Urinary bladder (tissue), 4 donors: ENCODE results near the gene IRF2BPL. TPM values are rescaled to one million over a fixed set of nuclear protein-coding genes. Genes with fewer than 3 reads are reported as not detected.

Experiments
- DNase-seq: peaks from one replicate; pipeline ENCODE4 v3.0.0-alpha.2; 2015; ENCODE audit errors: extremely low spot score
- H3K27ac ChIP-seq: one replicate; pipeline ENCODE4 v1.5.1; 2013; ENCODE audit warnings: low read depth, mild to moderate bottlenecking, moderate library complexity
- H3K36me3 ChIP-seq: one replicate; pipeline ENCODE4 v1.6.1; 2013; ENCODE audit warnings: mild to moderate bottlenecking, moderate library complexity; ENCODE audit not compliant: insufficient read depth
- H3K4me1 ChIP-seq: one replicate; pipeline ENCODE4 v1.6.1; 2013; ENCODE audit warnings: mild to moderate bottlenecking, moderate library complexity; ENCODE audit not compliant: insufficient read depth
- H3K4me3 ChIP-seq: one replicate; pipeline ENCODE4 v1.5.1; 2013; ENCODE audit warnings: low read depth, low read length
- WGBS: extraction: QIAGEN DNeasy Blood & Tissue Kit; methylation state at CpG from one replicate; pipeline ENCODE4 v1.1.7; 2013; 5-methylcytosine and 5-hydroxymethylcytosine counted together
- polyA plus RNA-seq: library from polyadenylated mRNA; stranded (reverse); fragments of 200-250 nt; gene quantifications from one replicate; pipeline ENCODE4 v1.2.3, GENCODE V29; 2013
- total RNA-seq: library from RNA; depleted of rRNA; stranded (reverse); fragments of >200 nt; gene quantifications from one replicate; pipeline ENCODE4 v1.2.3, GENCODE V29; 2014
- donor health status: healthy with polysubstance abuse.
- donor health status: healthy.

IRF2BPL gene
- total and polyA plus RNA-seq, 2 donors, result 26.4 to 65.3 TPM

GRCh38 chr14:77062261-77062660 is 33.8 kb upstream of the IRF2BPL start:
- no peaks in the 10 kb centered on the region for H3K4me1 ChIP-seq
- DNase-seq, result no peak
- no peak overlapping the region for H3K4me3 ChIP-seq
- H3K27ac ChIP-seq, result no peak overlapping the region
- H3K36me3 ChIP-seq, result no peaks in the 10 kb centered on the region
- WGBS, result 82% methylated on average over 3 of the region's 3 CpGs

GRCh38 chr14:77061630-77062257 is 33.2 kb upstream of the IRF2BPL start:
- H3K4me1 ChIP-seq, result no peaks in the 10 kb centered on the region
- no peak overlapping the region for H3K4me3 ChIP-seq
- WGBS, result 90% methylated on average over 12 of the region's 12 CpGs
- H3K36me3 ChIP-seq, result no peaks in the 10 kb centered on the region
- no peak overlapping the region for H3K27ac ChIP-seq
- DNase-seq, result no peak

- WGBS, result 63% methylated on average over 12 of the region's 12 CpGs
- H3K4me3 ChIP-seq, result no peak overlapping the region
- no peak for DNase-seq
- no peaks in the 10 kb centered on the region for H3K36me3 ChIP-seq
- H3K4me1 ChIP-seq, result no peaks in the 10 kb centered on the region
- no peak overlapping the region for H3K27ac ChIP-seq
Observed at GRCh38 chr14:77059276-77059915, 30.9 kb upstream of the IRF2BPL start.

GRCh38 chr14:77058785-77059184 is 30.3 kb upstream of the IRF2BPL start:
- WGBS, result 87% methylated on average over 9 of the region's 9 CpGs
- no peaks in the 10 kb centered on the region for H3K4me1 ChIP-seq
- no peak for DNase-seq
- no peak overlapping the region for H3K4me3 ChIP-seq
- H3K27ac ChIP-seq, result no peak overlapping the region
- no peaks in the 10 kb centered on the region for H3K36me3 ChIP-seq

- H3K36me3 ChIP-seq, result no peaks in the 10 kb centered on the region
- WGBS, result 85% methylated on average over 9 of the region's 9 CpGs
- H3K27ac ChIP-seq, result no peak overlapping the region
- H3K4me1 ChIP-seq, result no peaks in the 10 kb centered on the region
- H3K4me3 ChIP-seq, result no peak overlapping the region
- DNase-seq, result no peak
Observed at GRCh38 chr14:77058117-77058516, 29.6 kb upstream of the IRF2BPL start.

GRCh38 chr14:77055981-77056380 is 27.5 kb upstream of the IRF2BPL start:
- DNase-seq, result no peak
- Histone ChIP-seq H3K27ac (no peak overlapping the region), H3K4me3 (no peak overlapping the region), H3K4me1 (no peaks in the 10 kb centered on the region), H3K36me3 (no peaks in the 10 kb centered on the region)
- 89% methylated on average over 3 of the region's 3 CpGs for WGBS

- Histone ChIP-seq H3K36me3 (no peaks in the 10 kb centered on the region), H3K4me1 (no peaks in the 10 kb centered on the region), H3K27ac (no peak overlapping the region), H3K4me3 (no peak overlapping the region)
- WGBS, result 76% methylated on average over 5 of the region's 5 CpGs
- no peak for DNase-seq
Observed at GRCh38 chr14:77055306-77055705, 26.8 kb upstream of the IRF2BPL start.

- WGBS, result 35% methylated on average over 21 of the region's 21 CpGs
- Histone ChIP-seq H3K4me3 (no peak overlapping the region), H3K36me3 (no peaks in the 10 kb centered on the region), H3K4me1 (no peaks in the 10 kb centered on the region), H3K27ac (no peak overlapping the region)
- DNase-seq, result no peak
Observed at GRCh38 chr14:77053046-77053841, 24.7 kb upstream of the IRF2BPL start.

GRCh38 chr14:77052281-77053044 is 24.0 kb upstream of the IRF2BPL start:
- WGBS, result 89% methylated on average over 8 of the region's 8 CpGs
- DNase-seq, result no peak

GRCh38 chr14:77051116-77051515 is 22.6 kb upstream of the IRF2BPL start:
- DNase-seq, result no peak
- Histone ChIP-seq H3K36me3 (no peaks in the 10 kb centered on the region), H3K4me3 (no peak overlapping the region), H3K4me1 (no peaks in the 10 kb centered on the region), H3K27ac (no peak overlapping the region)
- WGBS, result 22% methylated on average over 11 of the region's 11 CpGs

More at GRCh38 chr14:77052281-77053044, 24.0 kb upstream of the IRF2BPL start:
- no peaks in the 10 kb centered on the region for H3K36me3 ChIP-seq
- H3K4me1 ChIP-seq, result no peaks in the 10 kb centered on the region
- H3K4me3 ChIP-seq, result no peak overlapping the region
- no peak overlapping the region for H3K27ac ChIP-seq

GRCh38 chr14:77046721-77047120 is 18.2 kb upstream of the IRF2BPL start:
- 60% methylated on average over 3 of the region's 3 CpGs for WGBS
- Histone ChIP-seq H3K36me3 (no peaks in the 10 kb centered on the region), H3K27ac (no peak overlapping the region), H3K4me3 (no peak overlapping the region), H3K4me1 (peaks cover 1% of the 10 kb centered on the region)
- DNase-seq, result no peak

GRCh38 chr14:77045238-77046162 is 17.0 kb upstream of the IRF2BPL start:
- H3K27ac ChIP-seq, result peak overlapping the region; percentile 51
- H3K4me3 ChIP-seq, result no peak overlapping the region
- no peaks in the 10 kb centered on the region for H3K36me3 ChIP-seq
- DNase-seq, result no peak
- 57% methylated on average over 9 of the region's 9 CpGs for WGBS
- peaks cover 1% of the 10 kb centered on the region for H3K4me1 ChIP-seq
